GM18499 (cell line): ENCODE measurements around the gene YBX1.

ENCODE experiments used
- ATAC-seq: cut with Tn5 transposase; IDR thresholded peaks from one replicate; pipeline ENCODE4 v1.9.1; 2021; ENCODE audit warnings: moderate number of reproducible peaks; ENCODE audit not compliant: insufficient read depth, unreplicated experiment

Gene YBX1

GRCh38 chr1:42733415-42734200 is 51.4 kb downstream of the YBX1 start:
- no peak for ATAC-seq

- no peak for ATAC-seq
Observed at GRCh38 chr1:42734201-42735035, 52.2 kb downstream of the YBX1 start.

- no peak for ATAC-seq
Observed at GRCh38 chr1:42735056-42735455, 52.8 kb downstream of the YBX1 start.

GRCh38 chr1:42735477-42736105 is 53.4 kb downstream of the YBX1 start:
- no peak for ATAC-seq

- no peak for ATAC-seq
Observed at GRCh38 chr1:42736152-42736551, 53.9 kb downstream of the YBX1 start.

GRCh38 chr1:42736571-42737200 is 54.5 kb downstream of the YBX1 start:
- ATAC-seq, result no peak

- no peak for ATAC-seq
Observed at GRCh38 chr1:42737257-42737656, 55.0 kb downstream of the YBX1 start.

GRCh38 chr1:42737986-42738677 is 55.9 kb downstream of the YBX1 start:
- ATAC-seq, result no peak

GRCh38 chr1:42738678-42739226 is 56.5 kb downstream of the YBX1 start:
- ATAC-seq, result no peak

GRCh38 chr1:42739753-42740700 is 57.8 kb downstream of the YBX1 start, which contains the start of gene CLDN19:
CLDN19 (minus strand) TSS chr1:42740236; CDS start chr1:42740063, 173 bp downstream.
- ATAC-seq, result no peak

GRCh38 chr1:42740851-42741580 is 58.8 kb downstream of the YBX1 start:
- no peak for ATAC-seq

GRCh38 chr1:42741706-42742105 is 59.5 kb downstream of the YBX1 start:
- ATAC-seq, result no peak

- no peak for ATAC-seq
Observed at GRCh38 chr1:42742141-42742540, 59.9 kb downstream of the YBX1 start.

GRCh38 chr1:42742617-42743316 is 60.5 kb downstream of the YBX1 start:
- no peak for ATAC-seq

GRCh38 chr1:42743317-42744147 is 61.3 kb downstream of the YBX1 start:
- no peak for ATAC-seq

- ATAC-seq, result no peak
Observed at GRCh38 chr1:42744148-42744413, 61.9 kb downstream of the YBX1 start.

- ATAC-seq, result no peak
Observed at GRCh38 chr1:42745851-42746250, 63.6 kb downstream of the YBX1 start.
